Activated CD4-positive, alpha-beta memory T cell treated with anti-CD3 and anti-CD28 coated beads for 36 hours (primary cell): Measurements from ENCODE around the gene PDGFRB. TPM values are rescaled to one million over a fixed set of nuclear protein-coding genes. Genes with fewer than 3 reads are reported as not detected.

Source experiments
- CTCF ChIA-PET: fragments of 350-600 bp; sonication (Branson Sonifier 250); formaldehyde crosslinking; loops from one replicate; lab custom pipeline; 2021; ENCODE audit warnings: antibody characterized with exemption, inconsistent platforms; lab: Charles Lee
- POLR2A ChIA-PET: fragments of 350-600 bp; sonication (Branson Sonifier 250); formaldehyde crosslinking; loops from one replicate; lab custom pipeline; 2021; ENCODE audit warnings: antibody characterized with exemption; lab: Charles Lee
- DNase-seq: peaks from one replicate; pipeline ENCODE4 v3.0.0-alpha.2; 2020
- H3K27ac Mint-ChIP-seq: one replicate; pipeline ENCODE4 v1.8.0; 2021; ENCODE audit warnings: mixed read lengths
- H3K27me3 Mint-ChIP-seq: one replicate; pipeline ENCODE4 v1.8.0; 2021; ENCODE audit warnings: mixed read lengths
- H3K36me3 Mint-ChIP-seq: one replicate; pipeline ENCODE4 v1.8.0; 2021; ENCODE audit warnings: mixed read lengths
- H3K4me1 Mint-ChIP-seq: one replicate; pipeline ENCODE4 v1.8.0; 2021; ENCODE audit warnings: low read depth, mixed read lengths
- H3K4me3 Mint-ChIP-seq: one replicate; pipeline ENCODE4 v1.8.0; 2021; ENCODE audit warnings: mild to moderate bottlenecking, mixed read lengths
- H3K9me3 Mint-ChIP-seq: one replicate; pipeline ENCODE4 v1.8.0; 2021; ENCODE audit warnings: mixed read lengths
- intact Hi-C: fragments of 100-400 bp; cut with micrococcal nuclease; formaldehyde crosslinking; loops from one replicate; pipeline ENCODE4 v1.15.1; 2023
- total RNA-seq, 2 experiments: library from RNA; stranded (reverse); gene quantifications; one replicate each; pipeline ENCODE4 v1.2.3, GENCODE V29; 2021

PDGFRB gene
- total RNA-seq, 2 experiments from 2014 or later: 0.21 to 0.34 TPM

- H3K27me3 Mint-ChIP-seq: peaks cover 2% of the 10 kb centered on the region
- H3K36me3 Mint-ChIP-seq: no peaks in the 10 kb centered on the region
- no peaks in the 10 kb centered on the region for H3K4me1 Mint-ChIP-seq
- no peak overlapping the region for H3K4me3 Mint-ChIP-seq
- no peak overlapping the region for H3K27ac Mint-ChIP-seq
- POLR2A ChIA-PET: no interaction called here
- DNase-seq: no peak
- intact Hi-C loops: no loop called here
- H3K9me3 Mint-ChIP-seq: no peaks in the 10 kb centered on the region
- CTCF ChIA-PET: interaction anchor here (1.2 kb wide), 1 partner anchor 10 kb away, joined by 4 read pairs; no protein-coding TSS in a partner anchor
Measured at GRCh38 chr5:150139334-150139733, 16.3 kb downstream of the PDGFRB start.

GRCh38 chr5:150138551-150139265, 16.9 kb downstream of the PDGFRB start:
- H3K9me3 Mint-ChIP-seq: no peaks in the 10 kb centered on the region
- ChIA-PET CTCF (interaction anchor here (1.2 kb wide), 1 partner anchor 9 kb away, joined by 4 read pairs; no protein-coding TSS in a partner anchor), POLR2A (no interaction called here)
- DNase-seq: no peak
- peaks cover 2% of the 10 kb centered on the region for H3K27me3 Mint-ChIP-seq
- intact Hi-C loops: no loop called here
- no peak overlapping the region for H3K4me3 Mint-ChIP-seq
- H3K27ac Mint-ChIP-seq: no peak overlapping the region
- H3K4me1 Mint-ChIP-seq: no peaks in the 10 kb centered on the region
- no peaks in the 10 kb centered on the region for H3K36me3 Mint-ChIP-seq

DNA sequence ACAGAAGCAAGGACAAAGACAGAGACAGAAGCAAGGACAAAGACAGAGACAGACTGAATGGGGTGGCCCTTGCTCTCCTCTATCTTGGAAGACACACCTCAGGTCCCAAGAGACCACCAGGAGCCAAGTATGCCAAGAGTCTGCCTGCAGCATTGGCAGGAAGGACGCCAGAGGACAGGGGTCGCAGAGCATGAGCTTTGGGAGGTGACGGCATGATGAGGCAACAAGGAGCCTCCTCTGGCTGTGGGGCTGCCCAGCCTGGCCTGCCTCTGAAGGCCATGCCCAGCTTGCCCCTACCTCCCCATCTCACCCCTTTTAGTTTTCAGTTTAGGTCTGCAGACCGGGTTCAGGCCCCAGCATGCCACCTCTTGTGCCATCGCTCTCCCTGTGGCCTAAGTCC, 17.6 kb downstream of the PDGFRB start:
- intact Hi-C loops: no loop called here
- Mint-ChIP-seq H3K4me3 (no peak overlapping the region), H3K4me1 (no peaks in the 10 kb centered on the region), H3K27me3 (peaks cover 2% of the 10 kb centered on the region), H3K36me3 (no peaks in the 10 kb centered on the region), H3K9me3 (no peaks in the 10 kb centered on the region), H3K27ac (no peak overlapping the region)
- no peak for DNase-seq
- ChIA-PET CTCF (no interaction called here), POLR2A (no interaction called here)

GRCh38 chr5:150137168-150137957, 18.3 kb downstream of the PDGFRB start:
- Mint-ChIP-seq H3K4me1 (no peaks in the 10 kb centered on the region), H3K4me3 (no peak overlapping the region), H3K27ac (no peak overlapping the region), H3K9me3 (no peaks in the 10 kb centered on the region), H3K27me3 (peaks cover 2% of the 10 kb centered on the region), H3K36me3 (no peaks in the 10 kb centered on the region)
- POLR2A ChIA-PET: no interaction called here
- intact Hi-C loops: no loop called here
- CTCF ChIA-PET: interaction anchor here (0.7 kb wide), 1 partner anchor 214 kb away, joined by 3 read pairs; no protein-coding TSS in a partner anchor
- no peak for DNase-seq

DNA sequence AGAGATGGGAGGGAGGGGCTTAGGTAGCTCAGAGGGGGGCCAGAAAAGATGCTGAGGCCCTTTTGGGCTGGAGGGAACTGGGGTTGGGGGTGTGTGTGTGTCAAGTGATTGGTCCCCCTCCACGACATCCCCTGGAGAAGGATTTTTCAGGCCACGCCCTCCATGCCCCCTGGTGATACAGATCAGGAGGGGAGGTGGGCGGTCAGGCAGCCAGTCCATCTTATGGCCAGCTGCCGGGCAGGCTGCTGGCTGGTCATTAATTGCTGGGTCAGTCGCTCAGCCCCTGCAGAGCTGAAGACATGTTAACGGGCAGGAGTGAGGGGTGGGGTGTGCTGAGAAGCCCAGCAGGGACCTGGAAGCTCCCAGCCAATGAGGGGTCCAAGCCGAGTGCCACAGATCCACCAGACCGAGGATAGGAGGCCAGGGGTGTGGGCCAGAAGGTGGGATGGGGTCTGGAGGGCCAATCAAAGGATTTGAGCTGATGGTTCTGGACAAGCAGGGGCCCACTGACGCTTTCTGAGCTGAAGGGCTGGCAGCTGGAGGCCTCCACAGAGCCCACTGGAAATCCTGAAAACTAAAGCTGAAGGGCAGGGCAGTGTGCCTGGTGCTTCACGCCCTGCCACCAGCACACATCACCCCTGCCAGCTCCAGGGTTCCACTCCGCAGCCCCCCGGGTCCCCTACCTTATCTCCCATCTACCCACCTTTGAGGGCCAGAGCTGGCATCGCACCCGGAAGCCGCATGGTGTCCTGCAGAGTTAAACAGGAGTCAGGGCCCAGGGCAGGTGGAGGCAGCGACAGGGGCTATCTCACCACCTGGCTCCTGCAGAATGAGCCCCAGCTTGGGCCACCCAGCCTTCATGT, 19.1 kb downstream of the PDGFRB start:
- H3K27me3 Mint-ChIP-seq: peaks cover 2% of the 10 kb centered on the region
- DNase-seq: no peak
- H3K9me3 Mint-ChIP-seq: no peaks in the 10 kb centered on the region
- intact Hi-C loops: no loop called here
- CTCF ChIA-PET: interaction anchor here (0.7 kb wide), 1 partner anchor 214 kb away, joined by 3 read pairs; no protein-coding TSS in a partner anchor
- no peaks in the 10 kb centered on the region for H3K4me1 Mint-ChIP-seq
- H3K27ac Mint-ChIP-seq: no peak overlapping the region
- POLR2A ChIA-PET: interaction anchor here (0.5 kb wide), 1 partner anchor 536 kb away, joined by 3 read pairs; no protein-coding TSS in a partner anchor
- no peak overlapping the region for H3K4me3 Mint-ChIP-seq
- no peaks in the 10 kb centered on the region for H3K36me3 Mint-ChIP-seq

GRCh38 chr5:150135557-150136304, 19.9 kb downstream of the PDGFRB start:
- ChIA-PET CTCF (no interaction called here), POLR2A (interaction anchor here (0.5 kb wide), 1 partner anchor 536 kb away, joined by 3 read pairs; no protein-coding TSS in a partner anchor)
- no peak overlapping the region for H3K27ac Mint-ChIP-seq
- H3K4me3 Mint-ChIP-seq: no peak overlapping the region
- no peaks in the 10 kb centered on the region for H3K9me3 Mint-ChIP-seq
- DNase-seq: no peak
- no peaks in the 10 kb centered on the region for H3K4me1 Mint-ChIP-seq
- intact Hi-C loops: no loop called here
- no peaks in the 10 kb centered on the region for H3K36me3 Mint-ChIP-seq
- peaks cover 2% of the 10 kb centered on the region for H3K27me3 Mint-ChIP-seq

DNA sequence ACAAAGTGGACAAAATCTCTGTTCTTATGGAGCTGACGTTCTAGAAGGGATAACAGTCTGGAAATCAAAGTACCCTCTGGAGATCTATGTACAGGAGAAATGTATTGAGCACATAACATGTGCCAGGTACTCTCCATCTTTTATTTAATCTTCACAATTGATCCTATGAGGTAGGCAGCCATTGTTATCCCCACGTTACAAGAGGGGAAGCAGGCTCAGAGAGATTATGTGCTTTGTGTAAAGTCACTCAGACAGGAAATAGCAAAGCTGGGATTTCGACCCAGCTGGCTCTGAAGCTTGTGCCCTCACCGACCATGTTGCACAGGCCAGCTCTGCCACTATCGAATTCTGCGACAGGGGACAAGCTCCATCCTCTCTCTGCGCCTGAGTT, 21.5 kb downstream of the PDGFRB start:
- Mint-ChIP-seq H3K36me3 (no peaks in the 10 kb centered on the region), H3K4me1 (no peaks in the 10 kb centered on the region), H3K27me3 (peaks cover 2% of the 10 kb centered on the region), H3K4me3 (no peak overlapping the region), H3K27ac (no peak overlapping the region), H3K9me3 (no peaks in the 10 kb centered on the region)
- ChIA-PET CTCF (interaction anchor here (1.2 kb wide), 1 partner anchor 144 kb away, joined by 3 read pairs; no protein-coding TSS in a partner anchor), POLR2A (no interaction called here)
- no peak for DNase-seq
- intact Hi-C loops: no loop called here

DNA sequence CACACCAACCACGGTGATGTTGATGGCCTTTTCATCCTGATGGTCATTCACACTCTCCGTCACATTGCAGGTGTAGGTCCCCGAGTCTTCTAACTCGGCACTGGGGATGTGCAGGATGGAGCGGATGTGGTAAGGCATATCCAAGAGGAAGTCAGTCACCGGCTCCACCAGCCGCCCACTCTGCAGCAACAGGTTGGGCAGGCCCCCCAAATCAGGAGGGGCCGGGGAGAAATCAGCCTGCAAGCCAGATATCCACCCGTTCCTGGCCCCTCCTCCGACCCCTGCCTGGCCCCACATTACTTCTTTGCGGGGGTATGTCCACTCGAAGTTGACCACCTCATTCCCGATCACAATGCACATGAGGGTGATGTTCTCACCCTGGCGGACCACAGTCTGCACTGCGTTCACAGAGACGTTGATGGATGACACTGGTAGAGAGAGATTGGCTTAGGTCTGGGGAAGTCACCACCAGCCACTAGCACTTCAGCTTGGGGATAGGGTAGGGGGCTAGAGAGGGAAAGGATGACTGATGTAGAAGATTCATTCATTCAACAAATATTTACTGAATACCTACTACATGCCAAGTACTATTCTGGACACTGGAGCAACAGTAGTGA, 22.0 kb downstream of the PDGFRB start:
- ChIA-PET POLR2A (no interaction called here), CTCF (interaction anchor here (1.2 kb wide), 1 partner anchor 143 kb away, joined by 3 read pairs; no protein-coding TSS in a partner anchor)
- H3K4me1 Mint-ChIP-seq: no peaks in the 10 kb centered on the region
- no peak for DNase-seq
- H3K9me3 Mint-ChIP-seq: no peaks in the 10 kb centered on the region
- no peak overlapping the region for H3K27ac Mint-ChIP-seq
- H3K27me3 Mint-ChIP-seq: peaks cover 2% of the 10 kb centered on the region
- intact Hi-C loops: no loop called here
- H3K36me3 Mint-ChIP-seq: no peaks in the 10 kb centered on the region
- H3K4me3 Mint-ChIP-seq: no peak overlapping the region

- ChIA-PET POLR2A (no interaction called here), CTCF (no interaction called here)
- intact Hi-C loops: no loop called here
- Mint-ChIP-seq H3K4me3 (no peak overlapping the region), H3K9me3 (no peaks in the 10 kb centered on the region), H3K27ac (no peak overlapping the region), H3K36me3 (no peaks in the 10 kb centered on the region), H3K27me3 (peaks cover 2% of the 10 kb centered on the region), H3K4me1 (no peaks in the 10 kb centered on the region)
- no peak for DNase-seq
Measured at GRCh38 chr5:150132740-150133139, 22.9 kb downstream of the PDGFRB start.

- Mint-ChIP-seq H3K27me3 (peaks cover 2% of the 10 kb centered on the region), H3K4me1 (no peaks in the 10 kb centered on the region), H3K36me3 (no peaks in the 10 kb centered on the region), H3K27ac (no peak overlapping the region), H3K4me3 (no peak overlapping the region), H3K9me3 (no peaks in the 10 kb centered on the region)
- ChIA-PET POLR2A (no interaction called here), CTCF (interaction anchor here (1.3 kb wide), 1 partner anchor 23 kb away, joined by 3 read pairs; the partner anchor contains the start of gene PDGFRB)
- DNase-seq: no peak
- intact Hi-C loops: no loop called here
Measured at GRCh38 chr5:150131978-150132694, 23.5 kb downstream of the PDGFRB start.
